Endothelial cell (in vitro differentiated cells): ENCODE measurements around the gene VSIG10. TPM values are rescaled to one million over a fixed set of nuclear protein-coding genes. Genes with fewer than 3 reads are reported as not detected.
A peak's percentile ranks its signal among the peaks of the same experiment; 100 is the strongest.

Source experiments
- DNase-seq: peaks from one replicate; pipeline ENCODE4 v3.0.0; 2021; ENCODE audit warnings: low spot score
- H3K27ac Mint-ChIP-seq: one replicate; pipeline ENCODE4 v1.8.0; 2021; ENCODE audit warnings: mixed read lengths, inconsistent platforms; ENCODE audit not compliant: unreplicated experiment
- H3K27me3 Mint-ChIP-seq: one replicate; pipeline ENCODE4 v1.8.0; 2021; ENCODE audit warnings: mild to moderate bottlenecking, moderate library complexity, mixed read lengths, inconsistent platforms; ENCODE audit not compliant: unreplicated experiment
- H3K36me3 Mint-ChIP-seq: one replicate; pipeline ENCODE4 v1.8.0; 2021; ENCODE audit warnings: mild to moderate bottlenecking, low read depth, mixed read lengths, inconsistent platforms; ENCODE audit not compliant: unreplicated experiment
- H3K4me1 Mint-ChIP-seq: one replicate; pipeline ENCODE4 v1.8.0; 2021; ENCODE audit warnings: mild to moderate bottlenecking, mixed read lengths, inconsistent platforms; ENCODE audit not compliant: unreplicated experiment
- H3K4me3 Mint-ChIP-seq: one replicate; pipeline ENCODE4 v1.8.0; 2021; ENCODE audit warnings: mild to moderate bottlenecking, mixed read lengths, inconsistent platforms; ENCODE audit not compliant: unreplicated experiment
- H3K9me3 Mint-ChIP-seq: one replicate; pipeline ENCODE4 v1.8.0; 2021; ENCODE audit warnings: mixed read lengths, inconsistent platforms; ENCODE audit not compliant: unreplicated experiment
- CTCF ChIP-seq: fragments of 200-600 bp; sonication (generic); IDR thresholded peaks from one replicate; pipeline ENCODE4 v1.5.0; 2021; ENCODE audit warnings: antibody characterized with exemption; ENCODE audit not compliant: unreplicated experiment
- total RNA-seq: library from RNA; stranded (reverse); fragmentation: NEBNext Ultra II Directional; extraction: Animal tissue kit (Norgen Biotek cat#: 25700); gene quantifications from one replicate; pipeline ENCODE4 v1.2.1, GENCODE V29; 2021; ENCODE audit not compliant: unreplicated experiment

Gene VSIG10
- total RNA-seq, 1 donor from 2014 or later: 65.0 TPM

- Mint-ChIP-seq H3K4me1 (peaks cover 51% of the 10 kb centered on the region), H3K9me3 (no peaks in the 10 kb centered on the region), H3K27ac (peak within 1 kb of the TSS; percentile 98), H3K4me3 (peak within 1 kb of the TSS; percentile 97), H3K36me3 (peaks cover 14% of the 10 kb centered on the region), H3K27me3 (peaks cover 24% of the 10 kb centered on the region)
- DNase-seq: peak; percentile 71
- TF ChIP-seq CTCF: no peak
Observed at GRCh38 chr12:118061011-118061872, 42.6 kb downstream of the VSIG10 start, which contains the start of gene WSB2. TSS of gene WSB2 (minus strand) at chr12:118061179. CDS start at chr12:118061048, 131 bp downstream.

GRCh38 chr12:118060301-118061010 is 43.4 kb downstream of the VSIG10 start:
- peak; percentile 45 for DNase-seq
- no peak for TF ChIP-seq CTCF
- Mint-ChIP-seq H3K36me3 (peaks cover 10% of the 10 kb centered on the region), H3K27me3 (peaks cover 24% of the 10 kb centered on the region), H3K9me3 (no peaks in the 10 kb centered on the region), H3K4me1 (peaks cover 51% of the 10 kb centered on the region), H3K4me3 (peak overlapping the region; percentile 97), H3K27ac (peak overlapping the region; percentile 96)

GRCh38 chr12:118059341-118060191 is 44.2 kb downstream of the VSIG10 start:
- H3K27ac Mint-ChIP-seq: peak overlapping the region; percentile 96
- H3K9me3 Mint-ChIP-seq: no peaks in the 10 kb centered on the region
- peaks cover 24% of the 10 kb centered on the region for H3K27me3 Mint-ChIP-seq
- no peak for DNase-seq
- peaks cover 10% of the 10 kb centered on the region for H3K36me3 Mint-ChIP-seq
- H3K4me3 Mint-ChIP-seq: peak overlapping the region; percentile 97
- no peak for TF ChIP-seq CTCF
- peaks cover 47% of the 10 kb centered on the region for H3K4me1 Mint-ChIP-seq

- peaks cover 10% of the 10 kb centered on the region for H3K36me3 Mint-ChIP-seq
- peaks cover 24% of the 10 kb centered on the region for H3K27me3 Mint-ChIP-seq
- H3K27ac Mint-ChIP-seq: no peak overlapping the region
- H3K9me3 Mint-ChIP-seq: no peaks in the 10 kb centered on the region
- DNase-seq: no peak
- no peak for TF ChIP-seq CTCF
- H3K4me1 Mint-ChIP-seq: peaks cover 40% of the 10 kb centered on the region
- no peak overlapping the region for H3K4me3 Mint-ChIP-seq
Observed at GRCh38 chr12:118058881-118059280, 44.9 kb downstream of the VSIG10 start.
